ENCODE data around the gene DECR2. TPM values are rescaled to one million over a fixed set of nuclear protein-coding genes. Genes with fewer than 3 reads are reported as not detected.

Gene DECR2
- total RNA-seq, 4 donors from 2014 or later, result 9.8 to 54.8 (median 20.3) TPM

GRCh38 chr16:373848-374615, 27.7 kb upstream of the DECR2 start:
- TF ChIP-seq CTCF (IDR thresholded peaks at IDR 0.05; ENCODE audit: low read depth), result no peak

GRCh38 chr16:374616-374926, 27.1 kb upstream of the DECR2 start:
- no peak for TF ChIP-seq CTCF (IDR thresholded peaks at IDR 0.05; ENCODE audit: low read depth)

- TF ChIP-seq CTCF (IDR thresholded peaks at IDR 0.05; ENCODE audit: low read depth), result no peak
Measured at GRCh38 chr16:375212-375611, 26.5 kb upstream of the DECR2 start.

- TF ChIP-seq CTCF (IDR thresholded peaks at IDR 0.05; ENCODE audit: low read depth), result no peak
Measured at GRCh38 chr16:375927-376816, 25.5 kb upstream of the DECR2 start.

GRCh38 chr16:376817-377418, 24.8 kb upstream of the DECR2 start:
- TF ChIP-seq CTCF (IDR thresholded peaks at IDR 0.05; ENCODE audit: low read depth), result no peak

GRCh38 chr16:377419-377951, 24.2 kb upstream of the DECR2 start:
- TF ChIP-seq CTCF (IDR thresholded peaks at IDR 0.05; ENCODE audit: low read depth), result no peak

- TF ChIP-seq CTCF (IDR thresholded peaks at IDR 0.05; ENCODE audit: low read depth), result no peak
Measured at GRCh38 chr16:378821-379182, 22.9 kb upstream of the DECR2 start.

Data from subcutaneous adipose tissue (tissue), 4 donors.